Activated CD8-positive, alpha-beta T cell treated with anti-CD3 and anti-CD28 coated beads for 36 hours (primary cell): ENCODE results near the gene SGK2. TPM values are rescaled to one million over a fixed set of nuclear protein-coding genes. Genes with fewer than 3 reads are reported as not detected.

ENCODE experiments used
- ATAC-seq: fragments of 200-7000 bp; cut with Tn5 transposase; one replicate; pipeline ENCODE4 v1.10.0; 2021; ENCODE audit warnings: mild to moderate bottlenecking, moderate library complexity
- CTCF ChIA-PET: fragments of 350-600 bp; sonication (Branson Sonifier 250); formaldehyde crosslinking; loops from one replicate; lab custom pipeline; 2021; ENCODE audit warnings: antibody characterized with exemption; lab: Charles Lee
- POLR2A ChIA-PET: fragments of 350-600 bp; sonication (Branson Sonifier 250); formaldehyde crosslinking; loops from one replicate; lab custom pipeline; 2021; ENCODE audit warnings: antibody characterized with exemption; lab: Charles Lee
- DNase-seq: peaks from one replicate; pipeline ENCODE4 v3.0.0-alpha.2; 2020
- H3K27ac Mint-ChIP-seq: one replicate; pipeline ENCODE4 v1.8.0; 2021; ENCODE audit warnings: mild to moderate bottlenecking, mixed read lengths
- H3K27me3 Mint-ChIP-seq: one replicate; pipeline ENCODE4 v1.8.0; 2021; ENCODE audit warnings: mixed read lengths
- H3K36me3 Mint-ChIP-seq: one replicate; pipeline ENCODE4 v1.8.0; 2021; ENCODE audit warnings: low read depth, mixed read lengths
- H3K4me1 Mint-ChIP-seq: one replicate; pipeline ENCODE4 v1.8.0; 2021; ENCODE audit warnings: low read depth, mixed read lengths
- H3K4me3 Mint-ChIP-seq: one replicate; pipeline ENCODE4 v1.8.0; 2021; ENCODE audit warnings: mild to moderate bottlenecking, moderate library complexity, mixed read lengths
- H3K9me3 Mint-ChIP-seq: one replicate; pipeline ENCODE4 v1.8.0; 2021; ENCODE audit warnings: mixed read lengths
- intact Hi-C: fragments of 100-400 bp; cut with micrococcal nuclease; formaldehyde crosslinking; loops from one replicate; pipeline ENCODE4 v1.10.0; 2022
- total RNA-seq, 2 experiments: library from RNA; stranded (reverse); gene quantifications; one replicate each; pipeline ENCODE4 v1.2.3, GENCODE V29; 2021
- TF ChIP-seq, protein P1 (sequence below): fragments of 200-600 bp; IDR thresholded peaks from one replicate; pipeline ENCODE4 v1.8.0; 2022; ENCODE audit warnings: antibody characterized with exemption, mild to moderate bottlenecking

The SGK2 gene
- total RNA-seq, 2 experiments from 2014 or later: 0.16 to 0.50 TPM

DNA sequence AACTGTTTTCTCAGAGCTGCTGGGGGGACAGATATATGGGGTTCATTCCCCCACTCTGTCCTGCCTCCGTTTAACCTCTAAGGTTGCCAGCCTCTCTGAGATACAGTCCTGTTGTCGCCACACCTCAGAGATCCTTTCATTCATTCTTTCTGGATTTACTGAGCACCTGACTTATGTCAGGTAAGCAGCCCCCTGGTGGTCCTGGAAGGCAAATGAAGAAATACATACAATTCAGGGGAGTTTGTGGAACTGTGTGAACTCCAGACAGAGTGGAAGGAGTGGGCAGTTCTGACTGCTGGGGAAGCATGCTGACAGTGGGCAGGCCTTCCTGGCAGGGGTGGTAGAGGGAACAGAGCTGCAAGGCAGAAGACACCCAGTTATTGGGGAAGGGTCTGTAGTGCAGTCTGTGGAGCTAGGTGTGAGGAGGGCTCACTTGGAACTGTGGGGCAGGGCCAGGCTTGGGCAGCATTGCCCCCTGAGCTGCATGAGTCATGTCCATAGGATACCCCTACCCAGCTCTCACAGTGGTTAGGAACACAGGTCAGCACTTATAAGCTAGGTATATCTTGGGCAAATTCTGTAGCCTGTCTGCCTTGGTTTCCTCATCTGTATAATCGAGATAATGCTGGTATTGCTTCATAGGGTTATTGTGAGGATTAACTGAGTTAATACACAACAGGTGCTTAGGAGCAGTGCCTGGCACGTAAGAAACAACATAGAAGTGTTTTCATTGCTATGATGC lies 12.8 kb upstream of the SGK2 start:
- TF ChIP-seq, protein P1, sequence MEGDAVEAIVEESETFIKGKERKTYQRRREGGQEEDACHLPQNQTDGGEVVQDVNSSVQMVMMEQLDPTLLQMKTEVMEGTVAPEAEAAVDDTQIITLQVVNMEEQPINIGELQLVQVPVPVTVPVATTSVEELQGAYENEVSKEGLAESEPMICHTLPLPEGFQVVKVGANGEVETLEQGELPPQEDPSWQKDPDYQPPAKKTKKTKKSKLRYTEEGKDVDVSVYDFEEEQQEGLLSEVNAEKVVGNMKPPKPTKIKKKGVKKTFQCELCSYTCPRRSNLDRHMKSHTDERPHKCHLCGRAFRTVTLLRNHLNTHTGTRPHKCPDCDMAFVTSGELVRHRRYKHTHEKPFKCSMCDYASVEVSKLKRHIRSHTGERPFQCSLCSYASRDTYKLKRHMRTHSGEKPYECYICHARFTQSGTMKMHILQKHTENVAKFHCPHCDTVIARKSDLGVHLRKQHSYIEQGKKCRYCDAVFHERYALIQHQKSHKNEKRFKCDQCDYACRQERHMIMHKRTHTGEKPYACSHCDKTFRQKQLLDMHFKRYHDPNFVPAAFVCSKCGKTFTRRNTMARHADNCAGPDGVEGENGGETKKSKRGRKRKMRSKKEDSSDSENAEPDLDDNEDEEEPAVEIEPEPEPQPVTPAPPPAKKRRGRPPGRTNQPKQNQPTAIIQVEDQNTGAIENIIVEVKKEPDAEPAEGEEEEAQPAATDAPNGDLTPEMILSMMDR: no peak
- Mint-ChIP-seq H3K27me3 (no peaks in the 10 kb centered on the region), H3K36me3 (peaks cover 2% of the 10 kb centered on the region), H3K4me1 (no peaks in the 10 kb centered on the region), H3K27ac (no peak overlapping the region), H3K9me3 (no peaks in the 10 kb centered on the region), H3K4me3 (no peak overlapping the region)
- intact Hi-C loops: no loop called here
- DNase-seq (no peak), ATAC-seq (no peak)
- ChIA-PET POLR2A (no interaction called here), CTCF (interaction anchor here (0.6 to 1.1 kb wide), 4 partner anchors 8 to 248 kb away, joined by 3 to 9 read pairs (median 4); no protein-coding TSS in a partner anchor)

DNA sequence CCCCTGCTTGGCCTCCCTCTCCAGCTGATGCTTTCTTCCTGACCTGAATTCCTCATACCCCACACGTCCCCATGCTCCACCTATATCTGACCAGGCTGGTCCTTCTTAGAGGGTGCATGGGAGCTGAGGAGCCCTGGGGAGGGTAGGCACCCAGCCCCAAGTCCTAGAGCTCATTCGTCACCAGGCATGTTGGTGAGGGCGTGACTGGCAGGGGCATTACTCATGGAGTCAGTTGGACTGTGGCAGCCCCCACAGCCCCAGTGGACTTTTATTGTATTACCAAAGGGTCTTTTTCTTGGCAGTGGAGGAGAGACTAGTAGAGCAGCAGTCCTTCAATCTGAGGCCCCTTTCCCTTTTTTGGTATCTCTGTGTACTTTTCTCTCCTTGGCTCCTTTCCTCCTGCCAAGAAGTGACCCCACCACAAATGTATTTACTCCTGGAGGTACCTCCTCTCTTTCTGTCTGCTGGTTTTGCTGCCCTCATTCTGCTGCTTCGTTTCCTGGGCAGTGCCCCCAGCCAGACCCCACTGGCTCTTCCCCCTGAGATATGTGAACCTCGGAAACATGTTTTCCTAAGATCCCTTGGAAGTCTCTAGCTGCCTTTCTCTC lies 10.4 kb upstream of the SGK2 start:
- ChIA-PET POLR2A (no interaction called here), CTCF (interaction anchor here (1.2 to 1.4 kb wide), 2 partner anchors 10 to 11 kb away, joined by 3 to 9 read pairs; partner anchors contain the start of gene SGK2)
- no peaks in the 10 kb centered on the region for H3K27me3 Mint-ChIP-seq
- ATAC-seq (no peak), DNase-seq (no peak)
- no peak overlapping the region for H3K27ac Mint-ChIP-seq
- no peak overlapping the region for H3K4me3 Mint-ChIP-seq
- H3K9me3 Mint-ChIP-seq: no peaks in the 10 kb centered on the region
- TF ChIP-seq, protein P1: no peak
- intact Hi-C loops: no loop called here
- peaks cover 2% of the 10 kb centered on the region for H3K36me3 Mint-ChIP-seq
- no peaks in the 10 kb centered on the region for H3K4me1 Mint-ChIP-seq

DNA sequence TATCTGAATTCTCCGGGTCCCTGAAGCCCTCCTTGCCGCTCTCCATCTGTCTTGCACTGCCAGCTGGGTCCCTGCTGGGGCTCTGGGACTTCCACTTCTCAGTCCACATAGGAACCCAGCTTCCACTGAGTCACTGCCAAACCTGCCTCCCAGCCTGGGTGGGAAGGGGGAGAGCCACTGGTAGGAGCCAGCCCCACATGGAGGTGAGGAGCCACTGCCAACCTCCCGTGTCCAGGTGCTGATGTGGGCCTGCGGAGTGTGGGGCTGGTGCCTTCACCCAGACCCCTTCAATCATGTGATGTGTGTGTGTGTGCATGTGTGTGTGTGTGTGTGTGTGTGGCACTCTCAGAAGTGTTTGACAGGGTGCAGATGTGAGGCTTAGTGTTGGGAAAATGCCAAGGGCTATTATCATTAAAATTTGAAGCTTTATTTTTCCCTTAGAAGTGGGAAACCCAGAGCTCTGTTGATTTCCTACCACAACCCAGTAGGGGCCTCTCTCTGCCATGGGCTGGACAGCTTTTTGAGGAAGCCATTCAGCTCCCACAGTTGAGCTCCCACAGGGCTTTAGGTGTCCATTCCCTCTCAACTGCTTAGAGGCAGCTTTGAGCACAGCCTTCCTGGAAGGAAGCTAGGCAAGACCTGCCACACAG lies 9.3 kb upstream of the SGK2 start:
- no peaks in the 10 kb centered on the region for H3K4me1 Mint-ChIP-seq
- DNase-seq (no peak), ATAC-seq (no peak)
- H3K36me3 Mint-ChIP-seq: peaks cover 2% of the 10 kb centered on the region
- ChIA-PET CTCF (interaction anchor here (1.0 to 3.1 kb wide), 3 partner anchors 10 to 143 kb away, joined by 3 to 19 read pairs (median 3); partner anchors contain the start of gene SGK2), POLR2A (interaction anchor here (1.2 kb wide), 1 partner anchor 11 kb away, joined by 4 read pairs; no protein-coding TSS in a partner anchor)
- TF ChIP-seq, protein P1: no peak
- no peaks in the 10 kb centered on the region for H3K27me3 Mint-ChIP-seq
- H3K27ac Mint-ChIP-seq: no peak overlapping the region
- H3K4me3 Mint-ChIP-seq: no peak overlapping the region
- intact Hi-C loops: no loop called here
- no peaks in the 10 kb centered on the region for H3K9me3 Mint-ChIP-seq

DNA sequence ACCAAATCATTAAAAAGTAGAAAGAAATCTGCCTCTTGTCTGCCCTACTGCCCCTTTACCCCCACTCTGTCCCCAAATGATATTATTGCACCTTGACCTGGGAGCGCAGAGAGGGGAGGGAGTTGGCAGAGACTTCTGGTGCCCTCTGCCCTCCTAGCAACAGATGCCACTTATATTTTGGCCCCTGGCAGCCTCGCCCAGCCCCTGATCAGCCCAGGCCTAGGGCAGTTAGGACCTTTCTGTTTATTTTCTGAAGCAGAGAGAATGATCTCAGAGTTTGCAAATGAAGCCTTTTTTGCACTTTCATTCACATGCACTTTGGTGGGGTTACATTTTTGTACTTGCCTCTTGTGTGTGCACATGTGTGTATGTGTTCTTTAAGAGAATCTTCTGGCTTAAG lies 8.4 kb upstream of the SGK2 start:
- ChIA-PET CTCF (interaction anchor here (3.1 kb wide), 1 partner anchor 12 kb away, joined by 19 read pairs; no protein-coding TSS in a partner anchor), POLR2A (no interaction called here)
- TF ChIP-seq, protein P1: no peak
- H3K27ac Mint-ChIP-seq: no peak overlapping the region
- H3K4me1 Mint-ChIP-seq: no peaks in the 10 kb centered on the region
- intact Hi-C loops: no loop called here
- no peak overlapping the region for H3K4me3 Mint-ChIP-seq
- no peaks in the 10 kb centered on the region for H3K9me3 Mint-ChIP-seq
- peaks cover 2% of the 10 kb centered on the region for H3K36me3 Mint-ChIP-seq
- ATAC-seq: no peak
- H3K27me3 Mint-ChIP-seq: no peaks in the 10 kb centered on the region
- DNase-seq: no peak
